ENCODE measurements around the gene FBXO44. TPM values are rescaled to one million over a fixed set of nuclear protein-coding genes. Genes with fewer than 3 reads are reported as not detected.

Gene FBXO44
- total RNA-seq, 6 experiments from 2014 or later, result 15.1 to 24.1 (median 18.9) TPM

- H3K4me1 Mint-ChIP-seq (ENCODE audit: low read depth), result no peaks in the 10 kb centered on the region
- no peaks in the 10 kb centered on the region for H3K9me3 Mint-ChIP-seq
- no peak overlapping the region for H3K27ac Mint-ChIP-seq
- TF ChIP-seq, protein P1, sequence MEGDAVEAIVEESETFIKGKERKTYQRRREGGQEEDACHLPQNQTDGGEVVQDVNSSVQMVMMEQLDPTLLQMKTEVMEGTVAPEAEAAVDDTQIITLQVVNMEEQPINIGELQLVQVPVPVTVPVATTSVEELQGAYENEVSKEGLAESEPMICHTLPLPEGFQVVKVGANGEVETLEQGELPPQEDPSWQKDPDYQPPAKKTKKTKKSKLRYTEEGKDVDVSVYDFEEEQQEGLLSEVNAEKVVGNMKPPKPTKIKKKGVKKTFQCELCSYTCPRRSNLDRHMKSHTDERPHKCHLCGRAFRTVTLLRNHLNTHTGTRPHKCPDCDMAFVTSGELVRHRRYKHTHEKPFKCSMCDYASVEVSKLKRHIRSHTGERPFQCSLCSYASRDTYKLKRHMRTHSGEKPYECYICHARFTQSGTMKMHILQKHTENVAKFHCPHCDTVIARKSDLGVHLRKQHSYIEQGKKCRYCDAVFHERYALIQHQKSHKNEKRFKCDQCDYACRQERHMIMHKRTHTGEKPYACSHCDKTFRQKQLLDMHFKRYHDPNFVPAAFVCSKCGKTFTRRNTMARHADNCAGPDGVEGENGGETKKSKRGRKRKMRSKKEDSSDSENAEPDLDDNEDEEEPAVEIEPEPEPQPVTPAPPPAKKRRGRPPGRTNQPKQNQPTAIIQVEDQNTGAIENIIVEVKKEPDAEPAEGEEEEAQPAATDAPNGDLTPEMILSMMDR (IDR thresholded peaks at IDR 0.05), result no peak
- H3K4me3 Mint-ChIP-seq, result no peak overlapping the region
- peaks cover 3% of the 10 kb centered on the region for H3K27me3 Mint-ChIP-seq (ENCODE audit: insufficient read depth)
- DNase-seq, result no peak
- H3K36me3 Mint-ChIP-seq (ENCODE audit: low read depth), result 0 out of 2 replicates have a peak, but pooled peaks cover 5% of the 10 kb centered on the region
Measured at GRCh38 chr1:11659748-11660147, 5.1 kb downstream of the FBXO44 start.

DNA sequence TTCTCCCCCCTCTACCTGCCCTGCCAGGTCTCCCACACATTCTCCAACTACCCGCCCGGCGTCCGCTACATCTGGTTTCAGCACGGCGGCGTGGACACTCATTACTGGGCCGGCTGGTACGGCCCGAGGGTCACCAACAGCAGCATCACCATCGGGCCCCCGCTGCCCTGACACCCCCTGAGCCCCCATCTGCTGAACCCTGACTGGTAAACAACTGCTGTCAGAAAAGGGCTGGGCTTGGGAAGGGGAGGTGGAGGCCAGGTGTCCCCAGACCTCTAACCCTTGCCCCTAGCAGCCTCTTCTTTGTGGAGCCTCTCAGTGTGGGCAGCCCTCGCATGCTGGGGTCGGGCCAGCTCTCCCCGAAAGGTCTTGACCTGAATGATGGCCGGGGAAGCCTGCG, 6.4 kb downstream of the FBXO44 start:
- no peak for DNase-seq
- Mint-ChIP-seq H3K27me3 (ENCODE audit: insufficient read depth) (peaks cover 3% of the 10 kb centered on the region), H3K27ac (no peak overlapping the region), H3K36me3 (ENCODE audit: low read depth) (0 out of 2 replicates have a peak, but pooled peaks cover 5% of the 10 kb centered on the region), H3K4me1 (ENCODE audit: low read depth) (no peaks in the 10 kb centered on the region), H3K4me3 (no peak overlapping the region), H3K9me3 (no peaks in the 10 kb centered on the region)
- TF ChIP-seq, protein P1 (IDR thresholded peaks at IDR 0.05), result no peak

GRCh38 chr1:11664336-11665065, 9.8 kb downstream of the FBXO44 start:
- Mint-ChIP-seq H3K4me1 (ENCODE audit: low read depth) (no peaks in the 10 kb centered on the region), H3K27me3 (ENCODE audit: insufficient read depth) (peaks cover 3% of the 10 kb centered on the region), H3K4me3 (peak overlapping the region; percentile 78), H3K27ac (no peak overlapping the region), H3K36me3 (ENCODE audit: low read depth) (0 out of 2 replicates have a peak, but pooled peaks cover 5% of the 10 kb centered on the region), H3K9me3 (no peaks in the 10 kb centered on the region)
- no peak for DNase-seq
- TF ChIP-seq, protein P1 (IDR thresholded peaks at IDR 0.05), result peak; percentile 36; the same call in 1 of the 2 replicates

DNA sequence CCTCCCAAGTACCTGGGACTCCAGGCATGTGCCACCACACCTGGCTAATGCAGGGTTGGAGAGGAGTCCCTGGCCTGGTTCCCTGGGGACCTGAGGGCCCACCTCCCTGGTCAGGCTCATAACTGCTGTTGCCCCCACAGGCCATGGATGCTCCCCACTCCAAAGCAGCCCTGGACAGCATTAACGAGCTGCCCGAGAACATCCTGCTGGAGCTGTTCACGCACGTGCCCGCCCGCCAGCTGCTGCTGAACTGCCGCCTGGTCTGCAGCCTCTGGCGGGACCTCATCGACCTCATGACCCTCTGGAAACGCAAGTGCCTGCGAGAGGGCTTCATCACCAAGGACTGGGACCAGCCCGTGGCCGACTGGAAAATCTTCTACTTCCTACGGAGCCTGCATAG, 13.8 kb downstream of the FBXO44 start:
- Mint-ChIP-seq H3K4me3 (no peak overlapping the region), H3K36me3 (ENCODE audit: low read depth) (peaks cover 3% of the 10 kb centered on the region; the same call in 1 of the 2 replicates), H3K4me1 (ENCODE audit: low read depth) (no peaks in the 10 kb centered on the region), H3K27me3 (ENCODE audit: insufficient read depth) (peaks cover 2% of the 10 kb centered on the region; the same call in 1 of the 2 replicates), H3K9me3 (no peaks in the 10 kb centered on the region), H3K27ac (no peak overlapping the region)
- no peak for DNase-seq
- TF ChIP-seq, protein P1 (IDR thresholded peaks at IDR 0.05), result no peak

DNA sequence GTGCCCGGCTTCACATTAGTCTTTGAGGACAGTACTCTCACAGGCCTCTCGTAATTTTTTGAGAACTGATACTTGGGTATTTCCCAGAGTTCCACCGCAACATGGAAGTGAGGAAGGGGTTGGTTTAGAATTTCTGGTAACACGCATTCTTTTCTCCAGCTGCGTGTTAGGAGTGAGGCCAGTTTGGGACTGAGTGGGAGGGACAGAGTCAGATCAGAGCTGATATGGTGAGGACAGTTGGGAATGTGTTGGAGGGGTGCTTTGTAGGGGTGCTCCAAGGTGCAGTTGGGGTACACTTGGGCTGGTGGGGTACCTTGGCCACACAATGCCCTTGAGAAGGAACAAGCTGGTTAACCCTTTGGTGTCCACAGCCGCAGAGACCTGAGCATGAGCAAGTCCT, 16.1 kb downstream of the FBXO44 start:
- Mint-ChIP-seq H3K4me1 (ENCODE audit: low read depth) (no peaks in the 10 kb centered on the region), H3K4me3 (no peak overlapping the region), H3K27ac (no peak overlapping the region), H3K36me3 (ENCODE audit: low read depth) (peaks cover 5% of the 10 kb centered on the region; the same call in 1 of the 2 replicates), H3K9me3 (no peaks in the 10 kb centered on the region), H3K27me3 (ENCODE audit: insufficient read depth) (peaks cover 2% of the 10 kb centered on the region; the same call in 1 of the 2 replicates)
- no peak for DNase-seq
- TF ChIP-seq, protein P1 (IDR thresholded peaks at IDR 0.05), result no peak

All from HFFc6 (cell line).